NCI-H460 (cell line): ENCODE results near the gene PTPRM. TPM values are rescaled to one million over a fixed set of nuclear protein-coding genes. Genes with fewer than 3 reads are reported as not detected.

ENCODE experiments used
- DNase-seq: peaks from one replicate; pipeline ENCODE4 v3.0.0-alpha.2; 2016; ENCODE audit warnings: low read depth; ENCODE audit errors: extremely low read depth
- total RNA-seq: library from RNA; depleted of rRNA; stranded (reverse); fragments of >200 nt; shearing (Covaris generic); gene quantifications from 2 replicates; pipeline ENCODE4 v1.2.3, GENCODE V29; 2014

PTPRM gene
- total RNA-seq, 1 experiment from 2014 or later: 129 TPM

- DNase-seq: no peak
Observed at GRCh38 chr18:7749510-7749981, 182.4 kb downstream of the PTPRM start.

GRCh38 chr18:7750095-7750663 lies 183.1 kb downstream of the PTPRM start:
- no peak for DNase-seq

- DNase-seq: no peak
Observed at GRCh38 chr18:7750966-7751365, 183.8 kb downstream of the PTPRM start.

GRCh38 chr18:7754258-7754657 lies 187.1 kb downstream of the PTPRM start:
- DNase-seq: no peak

- DNase-seq: no peak
Observed at GRCh38 chr18:7754725-7755181, 187.6 kb downstream of the PTPRM start.

GRCh38 chr18:7755753-7756475 lies 188.8 kb downstream of the PTPRM start:
- no peak for DNase-seq

GRCh38 chr18:7757175-7757574 lies 190.1 kb downstream of the PTPRM start:
- DNase-seq: no peak

GRCh38 chr18:7758764-7759163 lies 191.6 kb downstream of the PTPRM start:
- no peak for DNase-seq

- DNase-seq: no peak
Observed at GRCh38 chr18:7760967-7761948, 194.1 kb downstream of the PTPRM start.

GRCh38 chr18:7764405-7764804 lies 197.3 kb downstream of the PTPRM start:
- DNase-seq: no peak

GRCh38 chr18:7766346-7766745 lies 199.2 kb downstream of the PTPRM start:
- no peak for DNase-seq

GRCh38 chr18:7766817-7767216 lies 199.7 kb downstream of the PTPRM start:
- no peak for DNase-seq

- no peak for DNase-seq
Observed at GRCh38 chr18:7770908-7771307, 203.8 kb downstream of the PTPRM start.

- DNase-seq: no peak
Observed at GRCh38 chr18:7772510-7772888, 205.4 kb downstream of the PTPRM start.

- DNase-seq: no peak
Observed at GRCh38 chr18:7772951-7773350, 205.8 kb downstream of the PTPRM start.

- no peak for DNase-seq
Observed at GRCh38 chr18:7775128-7775527, 208.0 kb downstream of the PTPRM start.

- no peak for DNase-seq
Observed at GRCh38 chr18:7775843-7776242, 208.7 kb downstream of the PTPRM start.

- no peak for DNase-seq
Observed at GRCh38 chr18:7778181-7778580, 211.1 kb downstream of the PTPRM start.

GRCh38 chr18:7779211-7779610 lies 212.1 kb downstream of the PTPRM start:
- no peak for DNase-seq

- no peak for DNase-seq
Observed at GRCh38 chr18:7784171-7784570, 217.1 kb downstream of the PTPRM start.

- DNase-seq: no peak
Observed at GRCh38 chr18:7786569-7786968, 219.5 kb downstream of the PTPRM start.
